ENCODE measurements around the gene LIMS2. TPM values are rescaled to one million over a fixed set of nuclear protein-coding genes. Genes with fewer than 3 reads are reported as not detected.

LIMS2 gene
- total RNA-seq, 1 donor from 2014 or later = 15.0 TPM

DNA sequence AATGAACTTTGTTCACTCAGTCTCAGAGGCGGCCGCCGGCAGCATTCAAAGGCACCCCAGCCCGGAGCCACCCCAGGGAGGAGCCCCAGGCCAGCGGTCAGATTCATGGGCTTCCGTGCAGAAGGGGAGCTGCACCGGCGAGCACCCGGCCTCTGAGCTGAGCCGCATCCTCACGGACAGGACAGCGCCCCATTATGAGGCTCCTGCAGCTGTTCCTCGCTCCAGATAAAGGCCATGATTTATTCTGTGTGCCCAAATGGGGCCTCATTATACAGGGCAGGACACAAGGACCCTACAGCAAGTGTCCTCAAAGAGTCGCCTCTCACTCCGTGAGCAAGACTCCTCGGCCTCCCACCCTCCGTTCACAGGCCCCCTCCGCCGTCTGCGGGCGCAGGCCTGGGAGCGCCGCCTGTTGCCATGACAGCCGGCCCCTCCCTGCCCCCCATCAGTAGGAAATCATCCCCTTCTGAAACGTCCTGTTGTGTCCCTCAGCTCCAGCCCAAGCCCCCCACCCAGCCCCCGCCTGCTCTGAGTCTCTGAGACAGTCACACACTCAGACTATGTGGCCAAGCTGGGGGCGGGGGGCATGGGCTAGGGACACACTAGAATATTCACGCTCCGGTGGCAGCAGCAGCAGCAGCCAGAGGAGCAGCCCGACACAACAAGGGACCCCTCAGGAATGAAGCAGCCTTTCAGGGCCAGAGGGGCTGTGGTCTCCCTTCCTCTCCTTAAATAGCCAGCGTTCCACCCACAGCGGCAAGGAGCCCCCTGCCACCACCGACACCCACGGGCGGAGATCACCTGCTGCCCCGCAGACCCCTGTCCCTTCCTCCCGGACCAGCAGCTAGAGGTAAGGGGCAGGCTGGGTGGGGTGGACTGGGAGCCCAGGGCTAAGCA lies 29.7 kb downstream of the LIMS2 start, which contains the start of gene GPR17:
Gene GPR17 (plus strand): TSS at position 759 of the 897 bp plus-strand sequence. CDS start 4,583 bp downstream, outside the sequence.
- DNase-seq = peak; percentile 39

DNA sequence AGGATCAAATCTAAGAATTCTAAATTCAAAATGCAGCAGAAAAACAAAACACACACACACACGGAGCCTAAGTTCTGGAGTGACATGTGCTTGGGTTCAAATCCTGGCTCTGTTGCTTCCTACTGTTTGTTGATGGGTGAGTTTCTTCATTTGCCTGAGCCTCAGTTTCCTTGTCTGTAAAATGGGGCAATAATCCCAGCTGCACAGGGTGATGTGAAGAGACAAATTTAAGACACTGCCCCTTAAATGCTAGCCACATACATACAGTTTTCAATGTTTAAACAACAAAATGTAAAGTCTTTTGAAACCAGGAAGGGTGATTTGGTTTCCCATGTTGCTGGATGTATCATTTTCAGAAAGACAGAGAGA lies 30.3 kb downstream of the LIMS2 start:
- DNase-seq = no peak

DNA sequence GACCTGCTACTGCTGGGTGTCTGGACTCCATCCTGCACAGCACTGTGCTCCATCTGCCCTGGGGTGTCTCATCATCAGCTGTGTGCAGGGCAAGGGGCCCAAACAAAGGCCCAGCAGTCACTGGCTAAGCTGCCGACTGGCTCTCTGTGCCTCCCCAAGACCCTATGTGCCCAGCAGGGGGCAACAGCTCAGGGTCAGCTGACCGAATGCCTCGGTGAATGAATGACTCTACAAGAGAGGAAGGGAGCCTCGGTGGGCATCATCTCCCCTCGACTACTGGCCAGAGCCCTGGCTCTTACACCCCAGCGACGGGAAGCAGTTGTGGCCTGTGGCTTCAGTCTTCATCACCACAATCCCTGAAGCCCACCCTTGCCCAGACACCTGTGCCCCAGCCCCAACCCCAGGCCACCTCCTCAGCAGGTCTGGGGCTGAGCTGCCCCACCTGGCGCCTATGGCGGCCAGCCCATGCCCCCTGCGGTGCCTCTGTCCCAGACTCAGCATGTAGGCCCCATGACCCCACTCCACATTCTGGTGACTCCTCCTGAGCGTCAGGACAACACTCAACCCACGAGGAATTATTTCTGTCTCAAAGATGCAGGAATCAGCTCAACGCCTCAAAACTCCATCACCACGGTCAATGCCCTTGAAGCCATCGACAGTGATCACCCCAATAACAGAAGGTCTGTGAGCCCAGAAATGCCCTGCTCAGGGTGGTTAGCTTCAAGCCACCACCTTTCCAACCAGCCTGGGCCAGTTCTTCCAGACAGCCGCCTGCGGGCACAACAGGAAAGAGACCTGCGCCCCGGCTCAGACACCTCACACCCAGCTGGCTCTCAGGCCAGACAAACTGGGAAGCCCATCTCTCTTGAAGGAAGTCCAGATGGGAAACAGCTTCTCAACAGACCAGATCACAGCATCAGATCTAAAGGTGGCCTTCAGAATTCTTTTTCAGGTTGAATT lies 31.0 kb downstream of the LIMS2 start:
- no peak for DNase-seq

DNA sequence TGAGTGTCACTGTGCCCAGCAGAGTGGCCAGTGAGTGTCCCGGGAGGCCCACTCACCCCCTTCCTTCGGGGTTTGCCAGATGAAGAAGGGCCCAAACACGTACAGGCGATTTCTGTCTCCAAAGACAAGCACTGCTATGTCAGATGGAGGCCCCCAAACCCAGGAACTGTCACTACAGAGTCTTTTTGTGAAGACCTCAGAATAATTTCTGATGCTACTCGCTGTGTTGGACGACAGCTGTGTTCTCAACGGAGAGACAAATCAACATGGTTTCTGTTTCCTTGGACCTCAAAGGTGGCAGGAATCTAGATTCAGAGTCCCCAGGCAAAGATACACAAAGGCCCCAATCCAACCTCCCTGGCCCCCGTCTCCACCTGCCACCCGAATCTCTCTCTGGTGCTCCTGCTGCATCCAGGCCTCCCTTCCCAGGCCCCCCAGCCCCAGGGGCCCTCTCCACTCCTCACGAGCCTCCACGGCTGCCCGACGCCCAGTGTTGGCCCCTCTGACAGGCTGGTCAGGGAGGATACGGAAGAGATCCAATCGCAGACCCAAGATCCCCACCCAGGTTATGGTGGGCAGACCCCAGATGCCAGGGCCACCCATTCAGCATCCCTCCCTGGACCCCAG lies 31.8 kb downstream of the LIMS2 start:
- no peak for DNase-seq

DNA sequence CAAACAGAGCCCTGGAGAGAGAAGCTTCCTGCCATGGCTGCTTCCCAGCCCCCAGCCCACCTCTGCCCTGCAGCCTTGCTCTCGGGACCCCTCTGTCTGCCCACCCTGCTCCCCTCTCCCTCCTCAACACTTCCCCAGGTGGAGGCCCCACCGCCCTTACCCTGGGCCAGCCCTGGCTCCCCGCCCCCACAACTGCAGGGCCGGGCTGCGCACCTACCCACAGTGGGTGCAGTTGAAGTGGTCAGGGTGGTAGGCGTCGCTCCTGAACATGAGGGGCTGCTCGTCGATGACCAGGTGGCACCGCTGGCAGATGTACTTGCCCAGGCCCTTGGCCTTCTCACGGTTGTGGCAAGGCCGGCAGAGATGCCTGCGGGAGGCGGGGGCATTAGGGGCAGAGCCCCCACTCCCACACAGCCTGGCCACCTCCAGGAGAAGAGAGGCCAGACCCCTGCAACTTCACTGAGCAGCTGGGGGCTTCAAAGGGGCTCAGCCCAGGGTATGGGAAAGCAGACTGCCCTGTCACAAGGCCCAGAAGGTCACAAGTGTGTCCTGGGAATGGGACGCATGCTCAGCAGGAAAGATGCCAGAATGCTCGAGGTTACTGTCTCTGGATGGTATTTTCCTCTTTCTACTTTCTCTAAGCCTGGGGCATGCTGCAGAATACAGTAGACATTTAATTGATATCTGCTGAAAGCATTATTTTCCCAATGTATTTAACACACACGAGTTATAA lies 32.5 kb downstream of the LIMS2 start:
- DNase-seq = no peak

DNA sequence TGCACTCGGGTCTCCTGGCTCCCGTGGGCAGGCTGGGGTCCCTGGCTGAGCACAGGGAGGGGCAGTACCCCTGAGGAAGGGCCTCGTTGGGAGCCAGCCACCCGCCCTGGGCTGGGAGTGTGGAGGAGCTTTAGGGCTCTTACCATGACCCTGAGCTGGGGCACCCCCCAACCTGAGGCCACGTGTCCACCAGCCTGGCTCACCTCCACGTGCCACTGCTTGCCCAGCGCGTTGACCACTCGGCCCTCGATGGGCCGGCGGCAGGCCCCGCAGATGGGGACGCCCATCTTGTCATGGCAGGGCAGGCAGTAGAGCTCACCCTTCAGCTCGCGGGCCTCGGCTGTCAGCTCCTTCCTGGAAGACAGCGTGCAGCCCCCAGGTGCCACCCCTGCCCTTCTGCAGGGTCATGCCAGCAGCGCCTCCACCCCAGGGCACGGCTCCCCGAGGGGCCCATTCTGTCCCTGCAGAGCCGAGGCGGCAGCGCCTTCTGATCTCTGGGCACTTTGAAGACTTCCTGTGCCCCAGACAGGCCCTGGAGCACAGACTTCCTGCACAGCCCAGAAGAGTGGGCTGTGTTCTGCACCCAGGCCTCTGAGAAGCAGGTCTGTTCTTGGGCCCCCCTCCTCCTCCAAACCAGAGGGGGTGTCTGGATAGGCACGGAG lies 33.4 kb downstream of the LIMS2 start:
- no peak for DNase-seq

DNA sequence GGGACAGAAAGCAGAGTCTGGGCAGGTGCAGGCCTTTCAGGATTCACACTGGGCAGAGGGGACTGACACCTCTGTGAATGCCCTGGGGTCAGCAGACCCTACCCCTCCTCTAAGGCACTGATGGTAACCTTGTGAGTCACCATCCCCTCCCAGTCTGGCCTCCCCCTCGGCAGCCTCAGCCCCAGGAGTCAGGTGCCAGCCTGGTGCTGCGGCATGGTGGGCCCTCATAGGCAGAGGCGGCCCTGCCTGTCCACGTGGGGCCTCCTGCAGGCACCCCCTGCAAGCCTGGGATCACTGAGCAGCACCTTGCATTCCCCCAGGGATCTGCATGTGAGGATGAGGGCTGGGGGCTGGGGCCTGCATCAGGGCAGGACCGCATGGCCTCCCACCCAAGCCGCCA lies 34.2 kb downstream of the LIMS2 start:
- DNase-seq = no peak

DNA sequence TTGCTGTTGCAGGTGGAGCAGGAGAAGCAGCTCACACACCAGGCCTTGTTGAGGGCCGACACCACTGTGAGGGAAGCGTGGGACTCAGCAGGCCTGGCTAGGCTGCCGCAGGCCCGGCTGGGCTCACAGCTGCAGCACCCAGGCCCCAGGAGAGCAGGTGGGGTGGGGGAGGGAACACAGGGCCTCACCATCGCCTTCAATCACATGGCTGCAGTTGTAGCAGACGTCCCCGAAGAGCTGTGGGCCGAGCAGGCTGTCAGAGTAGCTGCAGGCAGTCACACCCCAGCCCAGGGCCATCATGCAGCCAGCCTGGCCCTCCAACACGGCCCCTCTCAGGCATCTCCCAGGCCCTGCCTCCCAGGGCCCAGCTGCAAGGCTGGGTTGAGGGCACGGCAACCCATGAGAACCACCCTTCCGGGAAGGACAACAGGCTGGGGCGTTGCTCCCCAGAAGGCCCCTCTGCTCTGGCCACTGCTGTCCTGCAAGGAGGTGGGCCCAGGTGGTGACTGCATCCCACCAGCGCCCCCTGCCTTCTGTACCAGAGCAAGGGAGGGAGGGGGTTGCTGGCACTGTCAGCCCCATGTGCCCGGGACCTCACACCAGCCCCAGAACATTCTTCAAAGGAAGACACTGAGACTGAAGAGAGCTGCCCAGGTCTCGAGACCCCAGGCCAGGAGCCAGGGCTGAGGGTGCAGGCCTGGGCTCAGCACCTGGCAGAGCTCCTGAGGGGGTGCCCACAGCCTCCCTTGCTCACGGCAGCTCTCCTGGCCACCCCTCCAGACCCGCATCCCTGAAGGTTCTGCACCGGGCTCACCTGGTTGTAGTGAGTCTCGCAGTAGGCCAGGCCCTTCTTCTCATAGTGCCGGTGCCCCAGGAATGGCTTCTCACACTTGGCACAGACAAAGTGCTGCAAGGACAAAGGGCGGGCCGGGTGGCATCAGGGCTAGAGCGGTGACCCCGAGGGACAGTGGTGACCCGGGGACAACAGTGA lies 35.0 kb downstream of the LIMS2 start:
- peak; percentile 48 for DNase-seq

DNA sequence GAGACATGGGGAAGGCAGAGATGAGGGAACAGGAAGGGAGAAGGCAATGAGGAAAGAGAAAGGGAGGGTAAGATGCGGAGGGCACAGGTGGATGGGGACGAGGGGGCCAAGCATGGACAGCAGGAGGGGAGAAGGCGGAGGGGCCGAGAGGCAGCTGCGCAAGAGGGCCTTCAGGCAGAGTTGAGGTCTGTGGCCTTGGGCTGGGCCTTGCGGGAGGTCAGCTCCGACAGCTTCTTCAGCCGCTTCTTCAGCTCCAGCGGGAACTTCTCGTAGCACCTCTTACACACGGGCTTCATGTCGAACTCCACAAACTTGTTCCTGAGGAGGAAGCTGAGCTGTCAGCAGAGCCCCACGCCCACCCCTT lies 36.2 kb downstream of the LIMS2 start:
- DNase-seq = no peak

DNA sequence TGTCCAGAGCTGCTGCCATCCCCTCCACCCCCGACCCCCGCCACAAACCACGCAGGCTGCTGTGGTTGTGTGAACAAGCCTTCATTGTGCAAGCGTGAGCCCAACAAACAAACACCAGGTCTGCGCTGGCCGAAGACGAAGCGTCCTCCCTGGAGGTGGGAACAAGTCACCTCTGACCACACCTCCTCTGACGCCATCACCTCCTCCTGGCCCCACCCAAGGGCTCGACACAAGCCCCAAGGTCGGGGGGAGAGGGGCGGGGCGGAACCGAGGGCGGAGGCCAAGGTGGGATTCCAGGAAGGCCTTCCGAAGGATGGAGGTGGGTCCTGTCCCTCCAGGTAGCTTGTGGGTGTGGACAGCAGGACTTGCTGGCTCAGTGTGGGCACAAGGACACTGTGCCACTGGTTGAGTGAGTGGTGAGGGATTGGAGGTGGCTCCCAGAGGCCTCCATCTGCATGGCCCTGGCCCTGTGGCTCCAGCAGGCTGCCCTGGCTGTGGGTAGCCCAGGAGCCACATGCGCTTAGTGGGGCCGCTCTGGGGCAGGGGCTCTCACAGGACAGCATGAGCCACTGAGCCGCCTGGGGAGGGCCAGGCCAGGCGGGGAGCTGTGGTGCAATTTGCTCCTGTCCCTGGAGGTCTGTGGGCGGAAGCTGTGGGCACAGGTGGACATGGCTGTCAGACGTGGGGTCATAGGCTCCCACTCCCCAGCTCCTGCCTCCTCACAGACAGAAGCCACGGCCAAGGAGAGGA lies 36.8 kb downstream of the LIMS2 start:
- no peak for DNase-seq

DNA sequence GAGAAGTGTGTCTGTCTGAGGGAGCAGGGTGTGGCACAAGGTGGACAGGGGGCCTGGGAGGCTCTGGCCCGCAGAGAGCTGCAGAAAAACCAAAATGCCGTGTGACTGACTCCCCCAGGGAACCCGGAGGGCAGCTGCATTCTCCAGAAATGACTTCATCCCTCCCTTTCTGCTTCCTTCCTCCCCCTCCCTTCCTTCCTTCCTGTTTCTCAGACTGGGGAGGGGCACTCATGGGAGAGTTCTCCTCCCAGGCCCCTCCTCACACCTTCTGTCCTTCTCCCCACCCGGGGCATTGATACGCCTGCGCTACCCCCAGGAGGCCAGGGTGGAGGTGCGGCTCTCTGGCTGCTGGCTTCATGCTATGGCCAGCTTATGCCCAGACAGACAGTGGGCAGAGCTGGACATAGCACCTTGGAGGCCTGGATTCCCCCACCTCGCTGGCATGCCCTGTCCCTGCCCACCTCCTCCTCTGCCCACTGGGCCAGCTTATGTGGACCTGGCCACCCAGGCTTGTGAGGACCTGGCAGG lies 37.5 kb downstream of the LIMS2 start:
- DNase-seq = peak; percentile 77

DNA sequence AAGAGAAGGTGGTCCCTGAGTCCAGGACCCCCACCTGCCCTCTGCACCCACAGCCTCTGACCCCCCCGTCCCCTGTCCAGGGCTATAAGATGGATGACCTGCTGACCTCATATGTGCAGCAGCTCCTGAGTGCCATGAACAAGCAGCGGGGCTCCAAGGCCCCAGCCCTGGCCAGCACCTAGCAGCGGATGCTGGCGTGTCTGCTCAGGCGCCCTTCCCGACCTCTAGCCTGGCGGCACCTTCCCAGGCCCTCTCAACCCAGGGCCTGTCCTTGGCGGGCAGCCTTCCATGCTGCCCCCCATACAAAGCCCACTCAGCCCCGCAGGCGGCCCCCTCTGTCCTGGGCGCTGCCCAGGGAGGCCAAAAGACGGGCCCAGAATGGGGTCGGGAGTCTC lies 38.1 kb downstream of the LIMS2 start:
- DNase-seq = no peak

DNA sequence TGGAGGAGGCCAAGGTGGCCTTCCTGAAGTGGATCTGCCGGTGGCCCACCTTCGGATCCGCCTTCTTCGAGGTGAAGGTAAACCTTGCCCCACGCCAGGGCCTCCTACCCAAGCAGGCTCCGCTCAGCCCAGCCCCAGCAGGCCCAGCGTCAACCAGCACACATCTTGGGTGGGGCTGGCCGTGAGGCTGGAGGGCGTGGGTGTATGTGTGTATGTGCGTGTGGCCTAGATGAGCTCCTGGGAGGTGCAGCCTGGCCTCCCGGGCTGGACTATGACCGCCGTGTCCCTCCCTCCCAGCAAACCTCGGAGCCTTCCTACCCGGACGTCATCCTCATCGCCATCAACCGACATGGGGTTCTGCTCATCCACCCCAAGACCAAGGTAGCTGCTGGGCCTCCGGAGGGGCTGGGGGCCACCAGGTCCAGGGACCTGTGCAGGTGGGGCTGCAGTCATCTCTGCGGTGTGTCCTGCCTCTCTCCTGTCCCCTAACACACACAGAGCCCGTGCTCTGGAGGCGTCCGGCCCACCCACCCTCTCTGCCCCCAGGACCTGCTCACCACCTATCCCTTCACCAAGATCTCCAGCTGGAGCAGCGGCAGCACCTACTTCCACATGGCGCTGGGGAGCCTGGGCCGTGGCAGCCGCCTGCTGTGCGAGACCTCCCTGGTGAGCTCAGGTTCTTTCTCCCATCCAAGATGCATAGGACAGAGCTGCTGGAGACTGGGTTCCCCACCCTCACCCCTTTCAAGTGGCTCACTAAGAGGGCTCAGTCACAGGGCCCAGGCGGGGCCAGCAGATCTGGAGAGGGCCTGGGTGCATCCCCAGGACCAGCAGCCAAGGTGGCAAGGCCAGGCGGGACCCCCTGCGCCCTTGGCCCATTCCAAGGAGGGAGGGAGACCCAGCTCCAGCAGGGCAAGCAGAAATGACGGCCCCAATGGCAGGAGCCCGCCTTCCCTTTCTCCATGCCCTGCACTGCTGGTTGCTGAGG lies 38.8 kb downstream of the LIMS2 start:
- no peak for DNase-seq

DNA sequence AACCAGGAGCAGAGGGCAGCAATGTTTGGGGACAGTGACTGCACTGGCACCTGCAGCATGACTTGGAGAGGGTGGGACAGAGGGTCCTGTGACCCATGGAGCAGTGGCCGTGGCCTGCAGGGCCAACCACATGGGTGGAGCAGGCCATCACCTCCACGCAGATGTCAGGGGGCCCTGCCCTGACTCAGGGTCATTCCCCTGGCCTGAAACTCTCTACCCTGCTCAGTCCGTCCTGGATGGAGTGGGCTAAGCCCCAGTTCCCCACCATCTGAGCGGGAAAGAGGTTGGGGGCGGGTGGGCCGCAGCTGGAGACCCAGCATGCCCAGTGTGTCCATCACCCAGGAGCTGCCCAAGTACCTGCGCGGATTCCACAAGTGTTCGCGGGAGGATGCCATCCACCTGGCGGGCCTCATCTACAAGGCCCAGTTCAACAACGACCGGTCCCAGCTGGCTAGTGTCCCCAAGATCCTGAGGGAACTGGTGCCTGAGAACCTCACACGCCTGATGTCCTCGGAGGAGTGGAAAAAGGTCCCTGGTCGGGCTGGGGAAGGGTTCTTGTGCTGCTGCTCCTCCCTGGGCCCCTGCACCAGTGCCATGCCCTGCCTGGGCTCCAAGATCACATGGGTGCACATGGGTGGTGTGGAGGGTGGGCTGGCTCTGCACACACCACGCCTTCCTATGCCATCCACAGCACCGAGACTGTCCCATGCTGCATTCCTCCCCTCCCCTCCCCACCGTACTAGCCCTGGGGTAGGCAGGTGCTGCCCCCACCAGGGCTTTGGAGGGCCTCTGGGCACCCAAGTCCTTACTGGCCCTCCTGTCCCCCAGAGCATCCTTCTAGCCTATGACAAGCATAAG lies 39.7 kb downstream of the LIMS2 start:
- DNase-seq = no peak

DNA sequence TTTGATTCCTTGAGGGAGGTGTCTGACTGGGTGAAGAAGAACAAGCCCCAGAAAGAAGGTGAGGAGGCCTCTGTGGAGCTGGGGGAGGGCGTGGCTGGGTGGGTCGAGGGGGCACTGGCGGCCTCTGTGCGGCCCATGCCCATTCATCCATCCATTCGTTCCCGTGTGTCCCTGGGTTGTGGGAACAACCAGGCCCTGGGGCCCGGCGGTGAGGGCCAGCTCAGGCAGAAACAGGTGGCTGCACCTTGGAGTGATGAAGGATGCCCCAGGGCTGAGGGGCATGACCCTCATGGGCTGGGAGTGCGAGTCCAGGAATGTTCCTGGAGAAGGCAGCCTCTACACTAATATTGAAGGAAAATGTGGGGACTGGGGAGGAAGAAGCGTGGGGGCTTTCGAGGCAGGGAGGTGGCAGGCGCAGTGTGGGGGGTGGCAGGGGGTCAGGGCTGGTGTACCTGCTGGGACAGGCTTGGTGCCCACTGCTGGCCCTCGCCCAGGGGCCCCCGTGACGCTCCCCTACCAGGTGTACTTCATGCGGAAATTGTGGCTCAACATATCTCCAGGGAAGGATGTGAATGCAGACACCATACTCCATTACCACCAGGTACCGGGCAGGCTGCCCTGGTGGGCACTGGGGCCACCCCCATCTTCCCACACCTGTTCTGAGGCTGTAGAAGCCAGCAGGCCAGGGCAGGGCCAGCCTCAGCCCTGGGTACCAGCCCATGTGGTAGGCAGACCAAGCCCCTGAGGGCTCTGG lies 40.5 kb downstream of the LIMS2 start:
- DNase-seq = no peak

DNA sequence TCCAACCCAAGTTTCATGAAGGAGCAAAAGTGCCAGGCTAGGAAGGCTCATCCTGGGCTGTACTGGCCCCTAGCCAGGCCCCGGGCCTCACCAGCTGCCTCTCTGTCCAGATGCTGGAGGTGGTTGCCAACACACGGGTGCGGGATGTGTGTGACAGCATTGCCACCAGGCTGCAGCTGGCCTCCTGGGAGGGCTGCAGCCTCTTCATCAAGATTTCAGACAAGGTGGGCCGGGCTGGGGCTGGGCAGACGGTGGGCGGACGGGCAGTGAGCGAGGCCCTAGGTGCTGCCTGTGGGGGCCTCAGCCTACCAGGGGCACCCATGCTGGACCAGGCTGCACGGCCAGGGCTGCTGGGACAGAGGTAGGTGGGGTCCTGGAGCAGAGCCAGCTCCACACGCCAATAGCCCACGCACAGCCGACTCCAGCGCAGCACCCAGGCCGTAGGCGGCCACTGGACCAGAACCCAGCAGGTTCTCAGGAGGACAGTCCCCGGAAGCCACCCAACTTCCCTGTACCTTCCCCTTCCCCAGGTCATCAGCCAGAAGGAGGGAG lies 41.2 kb downstream of the LIMS2 start:
- DNase-seq = peak; percentile 87

All from tongue (tissue), 2 donors.